ENCODE measurements around the gene FRMD4B.

DNA sequence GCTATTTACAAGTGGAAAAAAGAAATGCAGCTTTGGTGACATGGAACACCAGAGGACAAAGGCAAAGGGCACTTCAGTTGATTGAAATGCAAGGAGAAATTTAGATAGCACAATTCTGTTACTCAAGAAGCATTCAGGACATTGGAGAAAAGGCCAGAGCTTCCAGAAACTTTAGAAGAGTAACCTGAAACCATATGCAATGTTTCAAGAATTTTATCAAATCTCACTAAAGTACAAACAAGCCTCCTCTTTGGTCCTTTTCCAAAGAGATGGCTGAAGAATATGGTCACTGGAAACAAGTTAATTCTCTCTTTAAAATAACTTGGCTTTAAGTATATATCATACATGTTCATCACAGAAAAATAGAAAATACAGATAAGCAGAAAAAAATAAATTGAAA is 248.9 kb downstream of the FRMD4B start:
- TF ChIP-seq, protein P1, sequence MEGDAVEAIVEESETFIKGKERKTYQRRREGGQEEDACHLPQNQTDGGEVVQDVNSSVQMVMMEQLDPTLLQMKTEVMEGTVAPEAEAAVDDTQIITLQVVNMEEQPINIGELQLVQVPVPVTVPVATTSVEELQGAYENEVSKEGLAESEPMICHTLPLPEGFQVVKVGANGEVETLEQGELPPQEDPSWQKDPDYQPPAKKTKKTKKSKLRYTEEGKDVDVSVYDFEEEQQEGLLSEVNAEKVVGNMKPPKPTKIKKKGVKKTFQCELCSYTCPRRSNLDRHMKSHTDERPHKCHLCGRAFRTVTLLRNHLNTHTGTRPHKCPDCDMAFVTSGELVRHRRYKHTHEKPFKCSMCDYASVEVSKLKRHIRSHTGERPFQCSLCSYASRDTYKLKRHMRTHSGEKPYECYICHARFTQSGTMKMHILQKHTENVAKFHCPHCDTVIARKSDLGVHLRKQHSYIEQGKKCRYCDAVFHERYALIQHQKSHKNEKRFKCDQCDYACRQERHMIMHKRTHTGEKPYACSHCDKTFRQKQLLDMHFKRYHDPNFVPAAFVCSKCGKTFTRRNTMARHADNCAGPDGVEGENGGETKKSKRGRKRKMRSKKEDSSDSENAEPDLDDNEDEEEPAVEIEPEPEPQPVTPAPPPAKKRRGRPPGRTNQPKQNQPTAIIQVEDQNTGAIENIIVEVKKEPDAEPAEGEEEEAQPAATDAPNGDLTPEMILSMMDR (IDR thresholded peaks at IDR 0.05) = no peak
- TF ChIP-seq POLR2A (IDR thresholded peaks at IDR 0.05) (no peak), POLR2AphosphoS5 (IDR thresholded peaks at IDR 0.05) (no peak)

All from upper lobe of left lung (tissue), 4 donors.